HepG2 (cell line): ENCODE data around the gene SYNGR2. TPM values are rescaled to one million over a fixed set of nuclear protein-coding genes. Genes with fewer than 3 reads are reported as not detected.

Experiments
- CSRNP2 ChIP-seq: sonication (generic); formaldehyde crosslinking; conservative IDR thresholded peaks from 2 replicates; pipeline ENCODE4 v1.8.0; 2022; ENCODE audit warnings: low read depth, missing genetic modification reagents
- EHMT2 ChIP-seq: fragments of 200-600 bp; sonication (generic); IDR thresholded peaks from 2 replicates; pipeline ENCODE4 v1.7.0; 2017; ENCODE audit warnings: antibody characterized with exemption, low read depth, low read length, borderline replicate concordance
- ETV5 ChIP-seq: IDR thresholded peaks from 2 replicates; pipeline ENCODE4 v1.6.1; 2018; ENCODE audit warnings: missing biosample characterization, missing genetic modification reagents, inconsistent platforms, borderline replicate concordance
- NFIB ChIP-seq: sonication (generic); formaldehyde crosslinking; IDR thresholded peaks from 2 replicates; pipeline ENCODE4 v1.9.0; 2021; ENCODE audit warnings: missing genetic modification reagents, mild to moderate bottlenecking, borderline replicate concordance
- PRPF4 ChIP-seq: fragments of 200-400 bp; formaldehyde crosslinking; IDR thresholded peaks from 2 replicates; pipeline ENCODE4 v1.6.1; 2016; ENCODE audit warnings: low read length, low read depth; ENCODE audit not compliant: poor library complexity, severe bottlenecking
- SAP130 ChIP-seq: IDR thresholded peaks from 2 replicates; pipeline ENCODE4 v1.6.1; 2016; ENCODE audit warnings: low read depth
- THAP9 ChIP-seq: sonication (generic); formaldehyde crosslinking; IDR thresholded peaks from 2 replicates; pipeline ENCODE4; 2020; ENCODE audit warnings: missing genetic modification reagents, mild to moderate bottlenecking, borderline replicate concordance
- TMF1 ChIP-seq: sonication (generic); formaldehyde crosslinking; IDR thresholded peaks from 2 replicates; pipeline ENCODE4 v1.8.1; 2022; ENCODE audit warnings: low read depth, missing genetic modification reagents
- ZNF225 ChIP-seq: sonication (generic); formaldehyde crosslinking; IDR thresholded peaks from 2 replicates; pipeline ENCODE4 v1.4.0; 2020; ENCODE audit warnings: mild to moderate bottlenecking, missing genetic modification reagents
- ZNF3 ChIP-seq: IDR thresholded peaks from 2 replicates; pipeline ENCODE4 v1.7.0; 2017; ENCODE audit warnings: inconsistent platforms
- ZNF512B ChIP-seq: sonication (generic); formaldehyde crosslinking; IDR thresholded peaks from 2 replicates; pipeline ENCODE4 v1.5.1; 2020; ENCODE audit warnings: missing genetic modification reagents, mild to moderate bottlenecking, borderline replicate concordance
- ZNF574 ChIP-seq: sonication (generic); formaldehyde crosslinking; IDR thresholded peaks from 2 replicates; pipeline ENCODE4 v1.4.0; 2020; ENCODE audit warnings: missing genetic modification reagents
- ZNF616 ChIP-seq: sonication (generic); formaldehyde crosslinking; IDR thresholded peaks from 2 replicates; pipeline ENCODE4 v1.5.0; 2020; ENCODE audit warnings: low read depth, mild to moderate bottlenecking, missing genetic modification reagents
- ZNF746 ChIP-seq: sonication (generic); formaldehyde crosslinking; IDR thresholded peaks from 2 replicates; pipeline ENCODE4 v1.8.0; 2022; ENCODE audit warnings: mild to moderate bottlenecking, missing genetic modification reagents
- ZNF773 ChIP-seq: sonication (generic); formaldehyde crosslinking; IDR thresholded peaks from 2 replicates; pipeline ENCODE4 v1.4.0; 2020; ENCODE audit warnings: missing genetic modification reagents, borderline replicate concordance
- polyA plus RNA-seq, 8 experiments: library from polyadenylated mRNA; depleted of rRNA in 3 of 8; stranded (reverse) in 7 of 8; unstranded in 1 of 8; fragments of >200 nt; fragmentation: Illumina TruSeq in 4 of 8; extraction: Trizol in 4 of 8; gene quantifications; 2 replicates each; pipeline versions ENCODE4 v1.2.1 to v1.2.3, GENCODE V29; 2011 to 2016; ENCODE audit warnings: low read depth in 4 of 8, missing spikeins in 1 of 8, mixed read lengths in 1 of 8; ENCODE audit not compliant: insufficient read depth in 1 of 8
- total RNA-seq, 5 experiments: library from RNA; depleted of rRNA; stranded (reverse); fragments of >200 nt; fragmentation: Illumina TruSeq; extraction: Trizol; gene quantifications; 2 replicates each; pipeline ENCODE4 v1.2.3, GENCODE V29; 2016; ENCODE audit warnings: low read depth in 1 of 5

The SYNGR2 gene
- total and polyA plus RNA-seq, 2 of the 13 experiments (the other 11 are each of a cell fraction or from before 2014, with no cell fraction given): 46.7 to 170 TPM

- TF ChIP-seq CSRNP2 (peak; percentile 99), ZNF225 (no peak), THAP9 (CRISPR knock-in tag) (no peak; the same call in 1 of the 2 replicates), ZNF616 (CRISPR knock-in tag) (peak; percentile 78), ZNF773 (CRISPR knock-in tag) (peak; percentile 40; the same call in 1 of the 2 replicates), PRPF4 (peak; percentile 6), SAP130 (CRISPR knock-in tag) (peak; percentile 98), ZNF574 (CRISPR knock-in tag) (peak; percentile 80), EHMT2 (no peak), NFIB (no peak; the same call in 1 of the 2 replicates), ZNF3 (CRISPR knock-in tag) (no peak), TMF1 (CRISPR knock-in tag) (peak; percentile 100), ZNF512B (CRISPR knock-in tag) (no peak), ZNF746 (CRISPR knock-in tag) (peak; percentile 64; the same call in 1 of the 2 replicates), ETV5 (CRISPR knock-in tag) (peak; percentile 55)
Observed at GRCh38 chr17:78186692-78187595, 18.6 kb downstream of the SYNGR2 start, which contains the start of the genes AFMID and TK1 (continued).
